GM13977 (cell line): ENCODE data around the gene KIAA0825.

Experiments used
- DNase-seq: peaks from one replicate; pipeline ENCODE4 v3.0.0; 2012; ENCODE audit warnings: low spot score
- CTCF ChIP-seq: IDR thresholded peaks from 2 replicates; pipeline ENCODE4 v1.5.1; 2012; ENCODE audit warnings: mild to moderate bottlenecking, control low read depth; ENCODE audit not compliant: insufficient read depth; ENCODE audit errors: extremely low read depth, missing control alignments
- in situ Hi-C: fragments of 300-500 bp; cut with MboI; formaldehyde crosslinking; loops from one replicate; pipeline ENCODE4 v1.12.0; 2022; ENCODE audit warnings: low sequenced_read_pairs, low pct_unique_long_range_greater_than_20kb, mixed read lengths, inconsistent platforms; ENCODE audit not compliant: unreplicated experiment

KIAA0825 gene

GRCh38 chr5:94309141-94309540 is 309.3 kb downstream of the KIAA0825 start:
- TF ChIP-seq CTCF = no peak
- in situ Hi-C loops = no loop called here
- DNase-seq = no peak

GRCh38 chr5:94308442-94308841 is 310.0 kb downstream of the KIAA0825 start:
- in situ Hi-C loops = no loop called here
- DNase-seq = no peak
- no peak for TF ChIP-seq CTCF

GRCh38 chr5:94304146-94304545 is 314.3 kb downstream of the KIAA0825 start:
- no peak for TF ChIP-seq CTCF
- no peak for DNase-seq
- in situ Hi-C loops = no loop called here

- in situ Hi-C loops = no loop called here
- TF ChIP-seq CTCF = no peak
- no peak for DNase-seq
Measured at GRCh38 chr5:94288937-94289336, 329.5 kb downstream of the KIAA0825 start.

- in situ Hi-C loops = no loop called here
- no peak for DNase-seq
- no peak for TF ChIP-seq CTCF
Measured at GRCh38 chr5:94285984-94286383, 332.4 kb downstream of the KIAA0825 start.

GRCh38 chr5:94283093-94283492 is 335.3 kb downstream of the KIAA0825 start:
- TF ChIP-seq CTCF = no peak
- in situ Hi-C loops = no loop called here
- no peak for DNase-seq

GRCh38 chr5:94281236-94281801 is 337.1 kb downstream of the KIAA0825 start:
- in situ Hi-C loops = no loop called here
- no peak for TF ChIP-seq CTCF
- DNase-seq = no peak
